Central memory CD8-positive, alpha-beta T cell (primary cell): ENCODE results near the gene ARHGEF40.

ENCODE experiments used
- ATAC-seq: fragments of 150-1000 bp; cut with Tn5 transposase; replicated peaks from 2 replicates; pipeline ENCODE4 v1.10.0; 2022; ENCODE audit warnings: mild to moderate bottlenecking, moderate FRiP score, moderate number of reproducible peaks; ENCODE audit not compliant: poor library complexity, severe bottlenecking; ENCODE audit errors: extremely low read depth
- DNase-seq, 2 donors: peaks; one replicate each; pipeline ENCODE4 v3.0.0; 2021; ENCODE audit warnings: low spot score in 2 of 2
- H3K27ac Mint-ChIP-seq: one replicate; pipeline ENCODE4 v1.8.0; 2022; ENCODE audit warnings: low read depth, mild to moderate bottlenecking, moderate library complexity, mixed read lengths
- H3K27me3 Mint-ChIP-seq: one replicate; pipeline ENCODE4 v1.8.0; 2022; ENCODE audit warnings: mixed read lengths
- H3K36me3 Mint-ChIP-seq: one replicate; pipeline ENCODE4 v1.8.0; 2022; ENCODE audit warnings: mild to moderate bottlenecking, moderate library complexity, mixed read lengths; ENCODE audit not compliant: insufficient read depth
- H3K4me1 Mint-ChIP-seq: one replicate; pipeline ENCODE4 v1.8.0; 2022; ENCODE audit warnings: mixed read lengths
- H3K4me3 Mint-ChIP-seq: one replicate; pipeline ENCODE4 v1.8.0; 2022; ENCODE audit warnings: mild to moderate bottlenecking, moderate library complexity, mixed read lengths
- H3K9me3 Mint-ChIP-seq: one replicate; pipeline ENCODE4 v1.8.0; 2022; ENCODE audit warnings: mixed read lengths

The ARHGEF40 gene

GRCh38 chr14:21102521-21103410 lies 32.7 kb downstream of the ARHGEF40 start:
- Mint-ChIP-seq H3K9me3 (no peaks in the 10 kb centered on the region), H3K27me3 (peaks cover 10% of the 10 kb centered on the region), H3K27ac (peak overlapping the region; percentile 74), H3K4me3 (peak overlapping the region; percentile 71), H3K4me1 (peaks cover 35% of the 10 kb centered on the region), H3K36me3 (peaks cover 7% of the 10 kb centered on the region)
- no peak for ATAC-seq
- DNase-seq, result no peak

GRCh38 chr14:21103411-21103709 lies 33.3 kb downstream of the ARHGEF40 start:
- DNase-seq, result no peak
- no peaks in the 10 kb centered on the region for H3K9me3 Mint-ChIP-seq
- H3K4me3 Mint-ChIP-seq, result peak overlapping the region; percentile 71
- peaks cover 7% of the 10 kb centered on the region for H3K36me3 Mint-ChIP-seq
- ATAC-seq, result no peak
- H3K27ac Mint-ChIP-seq, result peak overlapping the region; percentile 74
- H3K4me1 Mint-ChIP-seq, result peaks cover 35% of the 10 kb centered on the region
- H3K27me3 Mint-ChIP-seq, result peaks cover 10% of the 10 kb centered on the region

- DNase-seq, result peak; percentile 91
- no peaks in the 10 kb centered on the region for H3K9me3 Mint-ChIP-seq
- peak; percentile 86 for ATAC-seq
- H3K27ac Mint-ChIP-seq, result peak overlapping the region; percentile 74
- H3K36me3 Mint-ChIP-seq, result peaks cover 7% of the 10 kb centered on the region
- peaks cover 9% of the 10 kb centered on the region for H3K27me3 Mint-ChIP-seq
- peaks cover 32% of the 10 kb centered on the region for H3K4me1 Mint-ChIP-seq
- H3K4me3 Mint-ChIP-seq, result peak overlapping the region; percentile 71
Observed at GRCh38 chr14:21103710-21104447, 33.8 kb downstream of the ARHGEF40 start.

- H3K36me3 Mint-ChIP-seq, result peaks cover 7% of the 10 kb centered on the region
- peaks cover 25% of the 10 kb centered on the region for H3K4me1 Mint-ChIP-seq
Observed at GRCh38 chr14:21104448-21105060, 34.5 kb downstream of the ARHGEF40 start.

GRCh38 chr14:21105095-21105494 lies 35.0 kb downstream of the ARHGEF40 start:
- ATAC-seq (no peak), DNase-seq (no peak)
- Mint-ChIP-seq H3K9me3 (no peaks in the 10 kb centered on the region), H3K4me3 (peak overlapping the region; percentile 71), H3K36me3 (peaks cover 7% of the 10 kb centered on the region), H3K27ac (peak overlapping the region; percentile 74), H3K4me1 (peaks cover 25% of the 10 kb centered on the region), H3K27me3 (no peaks in the 10 kb centered on the region)

More at GRCh38 chr14:21104448-21105060, 34.5 kb downstream of the ARHGEF40 start:
- peak overlapping the region; percentile 71 for H3K4me3 Mint-ChIP-seq
- ATAC-seq, result peak; percentile 64
- H3K9me3 Mint-ChIP-seq, result no peaks in the 10 kb centered on the region
- DNase-seq, result peak; percentile 32 to 44
- peaks cover 3% of the 10 kb centered on the region for H3K27me3 Mint-ChIP-seq
- H3K27ac Mint-ChIP-seq, result peak overlapping the region; percentile 74

- DNase-seq, result no peak
- Mint-ChIP-seq H3K4me1 (peaks cover 25% of the 10 kb centered on the region), H3K36me3 (peaks cover 7% of the 10 kb centered on the region), H3K4me3 (no peak overlapping the region), H3K9me3 (no peaks in the 10 kb centered on the region), H3K27ac (no peak overlapping the region), H3K27me3 (no peaks in the 10 kb centered on the region)
- no peak for ATAC-seq
Observed at GRCh38 chr14:21106176-21106497, 36.0 kb downstream of the ARHGEF40 start.

GRCh38 chr14:21106498-21107282 lies 36.6 kb downstream of the ARHGEF40 start:
- Mint-ChIP-seq H3K9me3 (no peaks in the 10 kb centered on the region), H3K27me3 (no peaks in the 10 kb centered on the region), H3K4me1 (peaks cover 25% of the 10 kb centered on the region), H3K27ac (no peak overlapping the region), H3K36me3 (peaks cover 6% of the 10 kb centered on the region), H3K4me3 (no peak overlapping the region)
- ATAC-seq, result no peak
- peak; percentile 66 to 67 for DNase-seq

- Mint-ChIP-seq H3K4me1 (peaks cover 22% of the 10 kb centered on the region), H3K9me3 (no peaks in the 10 kb centered on the region), H3K27ac (no peak overlapping the region), H3K27me3 (no peaks in the 10 kb centered on the region), H3K36me3 (peaks cover 4% of the 10 kb centered on the region), H3K4me3 (no peak overlapping the region)
- DNase-seq, result no peak
- ATAC-seq, result no peak
Observed at GRCh38 chr14:21107283-21107800, 37.2 kb downstream of the ARHGEF40 start.

GRCh38 chr14:21108791-21109190 lies 38.7 kb downstream of the ARHGEF40 start:
- no peak for DNase-seq
- no peak for ATAC-seq
- Mint-ChIP-seq H3K27ac (no peak overlapping the region), H3K36me3 (peaks cover 4% of the 10 kb centered on the region), H3K4me3 (no peak overlapping the region), H3K27me3 (no peaks in the 10 kb centered on the region), H3K4me1 (peaks cover 13% of the 10 kb centered on the region), H3K9me3 (no peaks in the 10 kb centered on the region)

- Mint-ChIP-seq H3K9me3 (no peaks in the 10 kb centered on the region), H3K36me3 (no peaks in the 10 kb centered on the region), H3K4me3 (no peak overlapping the region), H3K4me1 (peaks cover 9% of the 10 kb centered on the region), H3K27me3 (no peaks in the 10 kb centered on the region), H3K27ac (no peak overlapping the region)
- no peak for DNase-seq
- ATAC-seq, result no peak
Observed at GRCh38 chr14:21109377-21110138, 39.5 kb downstream of the ARHGEF40 start.

- no peaks in the 10 kb centered on the region for H3K9me3 Mint-ChIP-seq
- no peak for DNase-seq
- H3K4me3 Mint-ChIP-seq, result no peak overlapping the region
- no peaks in the 10 kb centered on the region for H3K27me3 Mint-ChIP-seq
- H3K4me1 Mint-ChIP-seq, result no peaks in the 10 kb centered on the region
- no peak for ATAC-seq
- no peaks in the 10 kb centered on the region for H3K36me3 Mint-ChIP-seq
- H3K27ac Mint-ChIP-seq, result no peak overlapping the region
Observed at GRCh38 chr14:21112255-21112654, 42.2 kb downstream of the ARHGEF40 start.
